Measurements from ENCODE around the gene TIMP3.

Gene TIMP3

GRCh38 chr22:32780726-32781310 lies 20.7 kb upstream of the TIMP3 start:
- TF ChIP-seq, protein P1, sequence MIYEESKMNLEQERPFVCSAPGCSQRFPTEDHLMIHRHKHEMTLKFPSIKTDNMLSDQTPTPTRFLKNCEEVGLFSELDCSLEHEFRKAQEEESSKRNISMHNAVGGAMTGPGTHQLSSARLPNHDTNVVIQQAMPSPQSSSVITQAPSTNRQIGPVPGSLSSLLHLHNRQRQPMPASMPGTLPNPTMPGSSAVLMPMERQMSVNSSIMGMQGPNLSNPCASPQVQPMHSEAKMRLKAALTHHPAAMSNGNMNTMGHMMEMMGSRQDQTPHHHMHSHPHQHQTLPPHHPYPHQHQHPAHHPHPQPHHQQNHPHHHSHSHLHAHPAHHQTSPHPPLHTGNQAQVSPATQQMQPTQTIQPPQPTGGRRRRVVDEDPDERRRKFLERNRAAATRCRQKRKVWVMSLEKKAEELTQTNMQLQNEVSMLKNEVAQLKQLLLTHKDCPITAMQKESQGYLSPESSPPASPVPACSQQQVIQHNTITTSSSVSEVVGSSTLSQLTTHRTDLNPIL (CRISPR knock-in tag; IDR thresholded peaks at IDR 0.05; ENCODE audit: low read depth), result no peak
- no peak for TF ChIP-seq CSRNP3 (CRISPR knock-in tag; IDR thresholded peaks at IDR 0.05)
- TF ChIP-seq ESRRG (CRISPR knock-in tag; IDR thresholded peaks at IDR 0.05), result no peak
- TF ChIP-seq PPARA (CRISPR knock-in tag; IDR thresholded peaks at IDR 0.05; ENCODE audit: borderline replicate concordance), result no peak
- no peak for TF ChIP-seq ZNF8 (CRISPR knock-in tag; IDR thresholded peaks at IDR 0.05)
- no peak for TF ChIP-seq ZFP30 (CRISPR knock-in tag; IDR thresholded peaks at IDR 0.05)
- no peak for TF ChIP-seq ZC3H10 (CRISPR knock-in tag; IDR thresholded peaks at IDR 0.05)
- no peak for ATAC-seq

DNA sequence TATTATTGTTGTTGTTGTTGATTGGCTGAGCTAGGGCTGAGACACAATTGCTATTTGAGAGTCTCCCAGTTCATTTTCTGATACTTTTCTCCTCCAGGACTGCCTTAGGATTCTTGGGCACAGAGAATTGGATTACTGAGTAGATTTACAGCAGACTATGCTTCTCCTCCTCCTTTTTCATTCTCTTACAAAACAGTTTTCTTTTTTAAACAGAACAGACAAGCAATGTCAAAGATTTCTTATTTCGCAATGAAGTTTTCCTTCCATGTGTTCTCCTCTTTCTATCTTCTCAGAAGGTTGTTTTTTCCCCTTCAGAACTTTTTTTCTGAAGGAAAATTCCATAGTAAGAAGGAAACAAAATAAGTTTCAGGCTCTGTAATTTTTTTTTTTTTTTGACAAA lies 19.8 kb upstream of the TIMP3 start:
- ATAC-seq, result no peak
- TF ChIP-seq TOX (CRISPR knock-in tag; IDR thresholded peaks at IDR 0.05; ENCODE audit: borderline replicate concordance) (no peak), CSRNP3 (CRISPR knock-in tag; IDR thresholded peaks at IDR 0.05) (no peak), RARB (CRISPR knock-in tag; IDR thresholded peaks at IDR 0.05) (no peak), PPARA (CRISPR knock-in tag; IDR thresholded peaks at IDR 0.05; ENCODE audit: borderline replicate concordance) (no peak), GLIS3 (CRISPR knock-in tag; IDR thresholded peaks at IDR 0.05) (no peak), ZNF8 (CRISPR knock-in tag; IDR thresholded peaks at IDR 0.05) (no peak), ESRRG (CRISPR knock-in tag; IDR thresholded peaks at IDR 0.05) (no peak), ZC3H10 (CRISPR knock-in tag; IDR thresholded peaks at IDR 0.05) (no peak), ZFP3 (CRISPR knock-in tag; IDR thresholded peaks at IDR 0.05) (no peak)
- TF ChIP-seq, protein P2, sequence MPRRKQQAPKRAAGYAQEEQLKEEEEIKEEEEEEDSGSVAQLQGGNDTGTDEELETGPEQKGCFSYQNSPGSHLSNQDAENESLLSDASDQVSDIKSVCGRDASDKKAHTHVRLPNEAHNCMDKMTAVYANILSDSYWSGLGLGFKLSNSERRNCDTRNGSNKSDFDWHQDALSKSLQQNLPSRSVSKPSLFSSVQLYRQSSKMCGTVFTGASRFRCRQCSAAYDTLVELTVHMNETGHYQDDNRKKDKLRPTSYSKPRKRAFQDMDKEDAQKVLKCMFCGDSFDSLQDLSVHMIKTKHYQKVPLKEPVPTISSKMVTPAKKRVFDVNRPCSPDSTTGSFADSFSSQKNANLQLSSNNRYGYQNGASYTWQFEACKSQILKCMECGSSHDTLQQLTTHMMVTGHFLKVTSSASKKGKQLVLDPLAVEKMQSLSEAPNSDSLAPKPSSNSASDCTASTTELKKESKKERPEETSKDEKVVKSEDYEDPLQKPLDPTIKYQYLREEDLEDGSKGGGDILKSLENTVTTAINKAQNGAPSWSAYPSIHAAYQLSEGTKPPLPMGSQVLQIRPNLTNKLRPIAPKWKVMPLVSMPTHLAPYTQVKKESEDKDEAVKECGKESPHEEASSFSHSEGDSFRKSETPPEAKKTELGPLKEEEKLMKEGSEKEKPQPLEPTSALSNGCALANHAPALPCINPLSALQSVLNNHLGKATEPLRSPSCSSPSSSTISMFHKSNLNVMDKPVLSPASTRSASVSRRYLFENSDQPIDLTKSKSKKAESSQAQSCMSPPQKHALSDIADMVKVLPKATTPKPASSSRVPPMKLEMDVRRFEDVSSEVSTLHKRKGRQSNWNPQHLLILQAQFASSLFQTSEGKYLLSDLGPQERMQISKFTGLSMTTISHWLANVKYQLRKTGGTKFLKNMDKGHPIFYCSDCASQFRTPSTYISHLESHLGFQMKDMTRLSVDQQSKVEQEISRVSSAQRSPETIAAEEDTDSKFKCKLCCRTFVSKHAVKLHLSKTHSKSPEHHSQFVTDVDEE (CRISPR knock-in tag; IDR thresholded peaks at IDR 0.05), result no peak

GRCh38 chr22:32785321-32786026 lies 16.0 kb upstream of the TIMP3 start:
- ATAC-seq, result no peak
- no peak for TF ChIP-seq RARB (CRISPR knock-in tag; IDR thresholded peaks at IDR 0.05)
- TF ChIP-seq TCF4 (CRISPR knock-in tag; IDR thresholded peaks at IDR 0.05; ENCODE audit: borderline replicate concordance), result no peak
- no peak for TF ChIP-seq ZC3H10 (CRISPR knock-in tag; IDR thresholded peaks at IDR 0.05)
- no peak for TF ChIP-seq PPARA (CRISPR knock-in tag; IDR thresholded peaks at IDR 0.05; ENCODE audit: borderline replicate concordance)
- TF ChIP-seq ESRRG (CRISPR knock-in tag; IDR thresholded peaks at IDR 0.05), result no peak
- no peak for TF ChIP-seq SNAI2 (CRISPR knock-in tag; IDR thresholded peaks at IDR 0.05)
- no peak for TF ChIP-seq ISL1 (CRISPR knock-in tag; IDR thresholded peaks at IDR 0.05)
- no peak for TF ChIP-seq ZFP30 (CRISPR knock-in tag; IDR thresholded peaks at IDR 0.05)
- TF ChIP-seq GLIS3 (CRISPR knock-in tag; IDR thresholded peaks at IDR 0.05), result no peak
- TF ChIP-seq, protein P3, sequence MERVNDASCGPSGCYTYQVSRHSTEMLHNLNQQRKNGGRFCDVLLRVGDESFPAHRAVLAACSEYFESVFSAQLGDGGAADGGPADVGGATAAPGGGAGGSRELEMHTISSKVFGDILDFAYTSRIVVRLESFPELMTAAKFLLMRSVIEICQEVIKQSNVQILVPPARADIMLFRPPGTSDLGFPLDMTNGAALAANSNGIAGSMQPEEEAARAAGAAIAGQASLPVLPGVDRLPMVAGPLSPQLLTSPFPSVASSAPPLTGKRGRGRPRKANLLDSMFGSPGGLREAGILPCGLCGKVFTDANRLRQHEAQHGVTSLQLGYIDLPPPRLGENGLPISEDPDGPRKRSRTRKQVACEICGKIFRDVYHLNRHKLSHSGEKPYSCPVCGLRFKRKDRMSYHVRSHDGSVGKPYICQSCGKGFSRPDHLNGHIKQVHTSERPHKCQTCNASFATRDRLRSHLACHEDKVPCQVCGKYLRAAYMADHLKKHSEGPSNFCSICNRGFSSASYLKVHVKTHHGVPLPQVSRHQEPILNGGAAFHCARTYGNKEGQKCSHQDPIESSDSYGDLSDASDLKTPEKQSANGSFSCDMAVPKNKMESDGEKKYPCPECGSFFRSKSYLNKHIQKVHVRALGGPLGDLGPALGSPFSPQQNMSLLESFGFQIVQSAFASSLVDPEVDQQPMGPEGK (CRISPR knock-in tag; IDR thresholded peaks at IDR 0.05; ENCODE audit: borderline replicate concordance), result no peak
- TF ChIP-seq ARNTL (CRISPR knock-in tag; IDR thresholded peaks at IDR 0.05; ENCODE audit: borderline replicate concordance, low read depth), result no peak
- no peak for TF ChIP-seq OSR1 (CRISPR knock-in tag; IDR thresholded peaks at IDR 0.05)
- no peak for TF ChIP-seq CSRNP3 (CRISPR knock-in tag; IDR thresholded peaks at IDR 0.05)

Measured in SK-N-SH treated with all-trans-retinoic acid at 6 μM for 48 hours (cell line).